NCI-H1417 treated with DMSO at 0.1 percent for 48 hours (cell line): ENCODE data around the gene CAMTA1.
A peak's percentile ranks its signal among the peaks of the same experiment; 100 is the strongest.

Experiments used
- DNase-seq: peaks from one replicate; lab custom pipeline; 2025; lab: John Stamatoyannopoulos, UW

CAMTA1 gene

DNA sequence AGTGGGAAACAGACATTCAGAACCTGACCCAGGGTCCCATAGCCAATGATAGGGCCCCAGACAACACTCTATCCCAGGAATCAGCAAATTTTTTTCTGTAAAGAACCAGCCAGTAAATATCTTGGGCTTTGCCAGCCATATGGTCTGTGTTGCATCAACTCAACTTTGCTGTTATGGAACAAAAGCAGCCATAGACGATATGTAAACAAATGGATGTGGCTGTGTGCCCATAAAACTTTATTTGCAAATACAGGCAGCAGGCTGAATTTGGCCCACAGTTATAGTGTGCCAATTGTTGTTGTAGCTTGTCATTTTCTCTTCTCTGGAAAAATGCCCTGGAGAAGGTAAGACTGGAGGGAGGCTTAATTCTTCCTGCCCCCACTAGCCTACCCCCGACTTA, 554.7 kb downstream of the CAMTA1 start:
- DNase-seq: no peak

DNA sequence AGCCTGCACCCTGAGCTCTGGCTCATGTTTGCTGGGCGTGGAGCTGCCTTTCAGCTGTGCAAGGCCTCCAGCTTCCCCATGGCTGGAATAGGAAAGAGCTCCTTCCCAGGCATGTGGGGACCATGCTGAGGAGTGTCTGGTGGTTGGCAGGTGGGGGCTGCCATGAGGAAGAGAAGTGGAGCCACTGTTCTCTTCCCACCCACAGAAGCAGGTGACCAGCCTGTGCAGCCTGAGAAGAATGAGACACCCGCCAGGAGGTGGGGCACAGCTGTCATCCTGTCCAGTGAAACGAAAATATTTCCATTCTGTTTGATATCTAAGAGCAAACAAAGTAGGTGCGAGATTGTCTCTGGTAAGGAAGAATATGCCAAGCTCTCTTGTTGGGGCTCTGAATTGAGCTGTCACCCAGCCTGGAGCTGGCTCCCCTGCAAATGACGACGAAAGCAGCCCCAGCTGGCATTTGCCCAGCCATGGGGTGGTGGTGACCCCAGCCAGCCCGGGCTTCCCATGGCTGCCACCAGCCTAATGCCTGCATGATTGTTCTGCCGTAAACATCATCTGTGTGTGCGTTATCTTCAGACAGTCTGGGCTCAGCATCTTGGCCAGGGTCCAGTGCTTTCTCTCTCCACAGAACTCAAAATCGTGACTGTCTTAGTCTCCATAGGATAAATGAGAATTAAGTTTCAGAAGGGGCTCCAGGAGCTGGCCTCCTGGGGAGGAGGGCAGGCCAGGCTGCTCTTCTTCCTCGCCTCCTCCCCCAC, 556.1 kb downstream of the CAMTA1 start:
- no peak for DNase-seq

GRCh38 chr1:7343882-7344281, 558.6 kb downstream of the CAMTA1 start:
- DNase-seq: no peak

GRCh38 chr1:7344299-7344698, 559.0 kb downstream of the CAMTA1 start:
- no peak for DNase-seq

GRCh38 chr1:7345516-7345915, 560.3 kb downstream of the CAMTA1 start:
- no peak for DNase-seq

- DNase-seq: no peak
These were observed 560.9 kb downstream of the CAMTA1 start for GRCh38 chr1:7346070-7346596.

GRCh38 chr1:7346600-7347570, 561.6 kb downstream of the CAMTA1 start:
- no peak for DNase-seq

DNA sequence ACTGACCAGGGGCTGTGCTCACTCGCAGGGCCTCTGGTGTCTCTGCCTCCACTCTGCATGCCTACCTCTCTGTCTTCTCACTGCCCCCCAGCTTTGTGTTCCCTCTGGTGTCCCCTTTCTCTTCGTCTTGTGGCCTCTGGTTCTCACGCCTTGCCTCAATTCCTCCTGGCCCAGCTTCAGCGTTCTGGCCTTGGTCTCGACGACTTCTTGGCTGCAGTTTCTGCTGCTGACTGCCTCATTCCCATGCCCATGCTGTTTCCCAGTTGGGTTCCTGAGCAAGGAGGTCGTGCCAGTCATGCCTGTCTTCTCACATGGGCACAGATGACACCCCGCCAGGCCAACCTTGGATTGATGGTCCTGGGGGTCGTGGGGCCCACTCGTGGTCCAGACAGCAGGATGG, 562.8 kb downstream of the CAMTA1 start:
- no peak for DNase-seq

GRCh38 chr1:7348580-7348979, 563.3 kb downstream of the CAMTA1 start:
- no peak for DNase-seq

GRCh38 chr1:7350804-7351203, 565.5 kb downstream of the CAMTA1 start:
- DNase-seq: no peak

DNA sequence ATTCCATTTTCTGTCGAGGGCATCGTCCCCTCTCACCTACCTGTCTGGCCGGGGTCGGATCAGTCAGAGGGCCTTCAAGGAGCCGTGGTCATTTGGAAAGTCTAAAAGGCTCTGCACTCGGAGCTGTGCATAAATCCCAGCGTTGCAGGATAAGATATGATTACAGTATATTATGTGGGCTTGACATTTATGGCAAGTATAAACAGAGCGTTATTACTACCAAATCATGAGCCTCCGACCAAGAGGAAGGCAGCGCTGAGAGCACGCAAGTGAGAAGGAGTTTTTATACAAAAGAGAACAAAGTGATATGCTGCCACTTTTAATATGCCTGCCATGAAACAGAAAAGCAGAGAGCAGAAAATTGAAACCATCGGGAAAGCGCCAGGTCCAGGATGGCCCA, 566.4 kb downstream of the CAMTA1 start:
- no peak for DNase-seq

GRCh38 chr1:7352364-7352763, 567.1 kb downstream of the CAMTA1 start:
- DNase-seq: no peak

GRCh38 chr1:7352974-7353373, 567.7 kb downstream of the CAMTA1 start:
- no peak for DNase-seq

DNA sequence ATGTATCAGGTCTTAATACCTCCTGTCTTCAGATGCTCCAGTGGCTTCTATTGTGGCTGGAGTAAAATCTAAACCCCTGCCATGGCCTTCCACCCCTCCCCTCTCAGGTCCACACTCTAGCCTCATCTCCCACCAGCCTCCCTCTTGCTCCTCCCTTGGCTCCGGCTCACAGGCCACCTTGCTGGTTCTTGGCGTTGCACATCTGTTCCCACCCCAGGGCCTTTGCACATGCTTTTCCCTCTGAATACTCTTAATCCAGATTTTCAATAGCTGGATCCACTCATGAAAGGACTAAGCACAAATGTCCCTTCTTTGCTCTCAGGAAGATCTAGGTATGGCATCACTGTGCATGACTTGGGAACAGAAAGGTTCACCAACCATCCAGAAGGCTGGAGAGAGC, 570.4 kb downstream of the CAMTA1 start:
- no peak for DNase-seq

GRCh38 chr1:7356079-7356478, 570.8 kb downstream of the CAMTA1 start:
- DNase-seq: no peak

- DNase-seq: no peak
These were observed 573.2 kb downstream of the CAMTA1 start for GRCh38 chr1:7358425-7358824.

GRCh38 chr1:7360526-7360925, 575.3 kb downstream of the CAMTA1 start:
- DNase-seq: no peak

GRCh38 chr1:7362947-7363346, 577.7 kb downstream of the CAMTA1 start:
- DNase-seq: no peak

DNA sequence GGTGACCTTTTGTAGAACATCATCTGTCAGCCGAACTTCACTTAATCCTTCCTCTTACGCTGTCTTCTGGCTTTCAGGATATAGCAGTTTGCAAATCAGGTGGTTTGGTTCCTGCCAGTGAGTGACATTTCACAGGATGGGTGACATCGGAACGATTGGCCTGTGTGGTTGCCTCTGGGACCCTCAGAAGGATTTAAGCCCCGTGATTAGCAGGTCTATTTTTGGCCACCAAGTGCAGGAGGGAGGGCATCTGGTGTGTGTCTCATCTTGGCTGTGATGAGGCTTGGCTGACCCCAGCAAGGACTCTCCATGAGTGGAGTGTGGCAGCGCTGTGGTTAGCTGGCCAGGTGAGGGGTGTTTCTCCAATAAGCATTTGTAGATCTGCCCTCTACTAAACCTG, 578.2 kb downstream of the CAMTA1 start:
- DNase-seq: no peak

DNA sequence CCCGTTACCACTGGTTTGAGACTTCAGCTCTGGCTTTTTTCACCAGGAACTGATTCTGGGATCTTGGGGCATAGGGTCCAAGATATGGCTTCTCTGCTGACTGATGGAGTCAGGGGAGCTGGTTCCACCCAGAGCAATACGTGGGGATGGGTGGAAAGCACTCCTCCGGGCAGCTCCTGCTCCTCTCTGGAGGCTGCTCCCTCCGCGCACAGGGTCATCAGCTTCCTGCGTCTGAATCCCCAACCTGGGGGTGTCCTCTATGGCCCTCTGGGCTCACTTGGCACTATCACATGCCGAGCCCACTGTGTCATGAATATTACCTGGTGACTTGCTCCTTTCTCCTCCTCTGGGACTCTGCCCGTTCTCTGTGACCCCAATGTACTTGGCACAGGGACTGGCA, 580.5 kb downstream of the CAMTA1 start:
- DNase-seq: no peak

- DNase-seq: no peak
These were observed 581.2 kb downstream of the CAMTA1 start for GRCh38 chr1:7366286-7366954.

DNA sequence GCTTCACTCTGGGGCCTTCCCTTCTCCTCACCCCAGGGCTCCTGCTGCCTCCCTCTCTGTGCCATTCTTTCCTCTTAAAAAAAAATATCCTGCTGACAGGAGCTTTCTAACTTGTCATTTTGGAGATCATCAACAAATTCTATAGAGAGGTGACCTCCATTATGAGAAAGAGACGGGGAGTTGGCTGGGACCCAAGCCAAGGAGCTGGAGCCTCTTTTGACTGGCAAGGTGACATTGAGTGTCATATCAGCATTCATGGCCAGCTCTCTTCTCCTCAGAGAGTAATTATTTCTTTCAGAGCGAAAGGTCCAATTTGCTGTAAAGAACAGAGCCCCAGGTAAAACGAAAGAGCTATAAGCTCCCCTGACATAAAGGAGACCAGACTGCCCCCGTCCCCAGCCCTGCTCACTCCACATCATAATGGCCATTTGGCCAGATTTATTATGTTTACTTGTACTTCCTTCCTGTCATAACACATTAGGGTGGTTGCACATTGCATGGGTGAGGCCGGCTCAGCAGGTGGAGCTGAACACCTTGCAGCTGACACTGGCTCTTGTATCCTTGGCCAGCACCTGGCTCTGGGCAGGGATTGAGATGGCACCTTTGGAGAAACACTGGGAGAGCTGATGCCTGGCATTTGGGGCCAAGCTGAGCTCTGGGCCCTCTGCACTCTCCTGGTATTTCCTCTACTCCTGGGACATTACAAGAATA, 581.9 kb downstream of the CAMTA1 start:
- DNase-seq: peak; percentile 83
